Bronchial epithelial cell (primary cell): ENCODE data around the gene CACNA2D4. TPM values are rescaled to one million over a fixed set of nuclear protein-coding genes. Genes with fewer than 3 reads are reported as not detected.

Experiments used
- DNase-seq: peaks from one replicate; pipeline ENCODE4 v3.0.0-alpha.2; 2010; ENCODE audit warnings: low read depth
- FAIRE-seq: peaks from 2 replicates; lab custom pipeline; 2011; peaks lifted over from hg19 to GRCh38; lab: Jason Lieb, UNC
- H3K27me3 ChIP-seq: 2 replicates; pipeline ENCODE4 v1.5.1; 2011; ENCODE audit warnings: low read length; ENCODE audit not compliant: control insufficient read depth, insufficient read depth
- H3K36me3 ChIP-seq: 2 replicates; pipeline ENCODE4 v1.5.1; 2011; ENCODE audit warnings: low read length; ENCODE audit not compliant: control insufficient read depth, insufficient read depth
- H3K4me3 ChIP-seq: 2 replicates; pipeline ENCODE4 v1.5.1; 2011; ENCODE audit warnings: mild to moderate bottlenecking, low read depth, low read length, control low read depth
- total RNA-seq: library from RNA; depleted of rRNA; stranded (reverse); fragments of >200 nt; gene quantifications from 2 replicates; pipeline ENCODE4 v1.2.1, GENCODE V29; 2014
- TF ChIP-seq, protein P1 (sequence below): IDR thresholded peaks from 2 replicates; pipeline ENCODE4 v1.5.1; 2011; ENCODE audit warnings: mild to moderate bottlenecking, moderate library complexity, low read length, control low read depth, inconsistent platforms; ENCODE audit not compliant: insufficient read depth, severe bottlenecking

The CACNA2D4 gene
- total RNA-seq, 1 donor from 2014 or later, result not detected

GRCh38 chr12:1767407-1768090 lies 150.9 kb downstream of the CACNA2D4 start:
- Histone ChIP-seq H3K4me3 (no peak overlapping the region), H3K27me3 (no peaks in the 10 kb centered on the region), H3K36me3 (peaks cover 2% of the 10 kb centered on the region)
- TF ChIP-seq, protein P1, sequence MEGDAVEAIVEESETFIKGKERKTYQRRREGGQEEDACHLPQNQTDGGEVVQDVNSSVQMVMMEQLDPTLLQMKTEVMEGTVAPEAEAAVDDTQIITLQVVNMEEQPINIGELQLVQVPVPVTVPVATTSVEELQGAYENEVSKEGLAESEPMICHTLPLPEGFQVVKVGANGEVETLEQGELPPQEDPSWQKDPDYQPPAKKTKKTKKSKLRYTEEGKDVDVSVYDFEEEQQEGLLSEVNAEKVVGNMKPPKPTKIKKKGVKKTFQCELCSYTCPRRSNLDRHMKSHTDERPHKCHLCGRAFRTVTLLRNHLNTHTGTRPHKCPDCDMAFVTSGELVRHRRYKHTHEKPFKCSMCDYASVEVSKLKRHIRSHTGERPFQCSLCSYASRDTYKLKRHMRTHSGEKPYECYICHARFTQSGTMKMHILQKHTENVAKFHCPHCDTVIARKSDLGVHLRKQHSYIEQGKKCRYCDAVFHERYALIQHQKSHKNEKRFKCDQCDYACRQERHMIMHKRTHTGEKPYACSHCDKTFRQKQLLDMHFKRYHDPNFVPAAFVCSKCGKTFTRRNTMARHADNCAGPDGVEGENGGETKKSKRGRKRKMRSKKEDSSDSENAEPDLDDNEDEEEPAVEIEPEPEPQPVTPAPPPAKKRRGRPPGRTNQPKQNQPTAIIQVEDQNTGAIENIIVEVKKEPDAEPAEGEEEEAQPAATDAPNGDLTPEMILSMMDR, result no peak
- DNase-seq, result peak; percentile 6
- FAIRE-seq, result no peak

DNA sequence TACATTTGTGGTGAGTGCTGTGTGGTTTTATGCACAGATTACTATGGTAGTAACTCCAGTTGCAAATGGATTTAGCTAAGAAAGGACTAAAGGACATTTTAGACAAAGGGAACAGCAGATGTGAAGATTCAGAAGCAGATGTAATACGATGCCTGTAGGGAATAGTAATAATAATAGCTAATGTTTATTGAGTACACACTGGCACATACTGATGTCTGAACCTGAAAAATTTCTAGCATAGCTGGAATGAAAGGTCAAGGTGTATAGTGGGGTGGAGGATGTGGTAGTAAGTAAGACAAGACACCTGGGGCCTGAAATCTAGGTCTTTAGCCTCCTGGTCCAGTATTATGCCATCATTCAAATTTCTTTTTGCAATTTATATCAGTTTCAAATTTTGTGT lies 152.3 kb downstream of the CACNA2D4 start:
- H3K27me3 ChIP-seq, result no peaks in the 10 kb centered on the region

GRCh38 chr12:1763153-1763552 lies 155.3 kb downstream of the CACNA2D4 start:
- FAIRE-seq (no peak), DNase-seq (no peak)
- H3K4me3 ChIP-seq, result no peak overlapping the region
- TF ChIP-seq, protein P1, result no peak
- no peaks in the 10 kb centered on the region for H3K27me3 ChIP-seq
- H3K36me3 ChIP-seq, result no peaks in the 10 kb centered on the region

More for the DNA sequence above, 152.3 kb downstream of the CACNA2D4 start:
- no peak for DNase-seq
- H3K4me3 ChIP-seq, result no peak overlapping the region
- TF ChIP-seq, protein P1, result no peak
- peaks cover 2% of the 10 kb centered on the region for H3K36me3 ChIP-seq
- FAIRE-seq, result no peak

GRCh38 chr12:1761857-1762256 lies 156.6 kb downstream of the CACNA2D4 start:
- no peak overlapping the region for H3K4me3 ChIP-seq
- FAIRE-seq, result no peak
- H3K27me3 ChIP-seq, result no peaks in the 10 kb centered on the region
- H3K36me3 ChIP-seq, result no peaks in the 10 kb centered on the region
- TF ChIP-seq, protein P1, result no peak
- DNase-seq, result no peak

DNA sequence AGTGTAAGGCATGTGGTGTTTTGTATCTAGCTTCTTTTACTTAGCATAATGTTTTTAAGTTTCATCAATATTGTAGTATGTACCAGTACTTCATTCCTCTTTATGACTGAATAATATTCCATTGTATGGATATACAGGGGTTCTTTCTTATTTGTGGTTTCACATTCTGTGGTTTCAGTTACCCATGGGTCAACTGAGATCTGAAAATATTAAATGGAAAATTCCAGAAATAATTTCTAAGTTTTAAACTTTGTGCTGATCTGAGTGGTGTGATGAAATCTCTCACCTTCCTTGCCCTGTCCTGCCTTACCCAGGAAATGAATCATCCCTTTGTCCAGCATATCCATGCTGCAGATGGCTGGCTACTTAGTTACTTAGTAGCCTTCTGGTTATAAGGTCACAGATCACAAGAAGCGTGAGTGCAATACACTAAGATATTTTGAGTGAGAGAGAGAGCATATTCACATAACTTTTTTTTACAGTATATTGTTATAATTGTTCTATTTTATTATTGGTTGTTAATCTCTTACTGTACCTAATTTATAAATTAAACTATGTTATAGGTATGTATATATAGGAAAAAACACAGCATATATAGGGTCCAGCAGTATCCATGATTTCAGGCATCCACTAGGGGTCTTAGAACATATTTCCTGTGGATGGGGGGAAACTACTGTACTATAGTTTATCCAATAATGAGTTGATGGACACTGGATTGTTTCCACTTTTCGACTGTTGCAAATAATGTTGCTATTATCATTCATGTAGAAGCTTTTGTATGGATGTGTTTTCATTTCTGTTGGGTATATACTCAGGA lies 157.7 kb downstream of the CACNA2D4 start:
- DNase-seq (peak; percentile 46), FAIRE-seq (no peak)
- TF ChIP-seq, protein P1, result no peak
- no peaks in the 10 kb centered on the region for H3K36me3 ChIP-seq
- no peak overlapping the region for H3K4me3 ChIP-seq
- H3K27me3 ChIP-seq, result no peaks in the 10 kb centered on the region
